ENCODE results near the gene BTK. TPM values are rescaled to one million over a fixed set of nuclear protein-coding genes. Genes with fewer than 3 reads are reported as not detected.

Gene BTK
- total RNA-seq, 2 experiments from 2014 or later: 133 to 140 TPM

GRCh38 chrX:101349193-101349562, 36.8 kb downstream of the BTK start:
- H3K9me2 ChIP-seq (ENCODE audit: insufficient read depth, low read length): no peaks in the 10 kb centered on the region
- H3K79me2 ChIP-seq (ENCODE audit: insufficient read depth, low read depth, low read length): peaks cover 44% of the 10 kb centered on the region
- peak overlapping the region; percentile 99 for H3K4me3 ChIP-seq (ENCODE audit: low read depth, low read length, poor library complexity, severe bottlenecking)
- peak overlapping the region; percentile 70; the same call in 1 of the 2 replicates for H2AFZ ChIP-seq (ENCODE audit: low read length)
- BruUV-seq (replicated peaks): no TSS peak
- POLR2A ChIA-PET: interaction anchor here (0.7 to 3.2 kb wide), 8 partner anchors 9 to 41 kb away, joined by 3 to 15 read pairs (median 5); partner anchors contain the start of genes BTK and RPL36A
- DNase-seq (ENCODE audit: low spot score): no peak
- CTCF ChIA-PET (ENCODE audit: unreplicated experiment): no interaction called here
- TF ChIP-seq CTCF (conservative IDR thresholded peaks at IDR 0.05; ENCODE audit: low read length): no peak
- no peak for TF ChIP-seq EZH2phosphoT487 (IDR thresholded peaks at IDR 0.05; ENCODE audit: borderline replicate concordance, low read depth, low read length)
- peaks cover 78% of the 10 kb centered on the region for H3K36me3 ChIP-seq (ENCODE audit: insufficient read depth, low read length)
- H3K4me2 ChIP-seq (ENCODE audit: low read length): peak overlapping the region; percentile 75
- no peaks in the 10 kb centered on the region for H3K9me3 ChIP-seq (ENCODE audit: low read length)
- intact Hi-C loops (cut with micrococcal nuclease; ENCODE audit: unreplicated experiment): loop anchor here (2.0 to 5.0 kb wide), 2 partner anchors 42 to 58 kb away; partner anchors contain the start of genes GLA, HNRNPH2 and RPL36A
- H3K27ac ChIP-seq (ENCODE audit: low read depth, low read length, poor library complexity, severe bottlenecking): peak overlapping the region; percentile 59
- H4K20me1 ChIP-seq (ENCODE audit: insufficient read depth, low read length): peaks cover 8% of the 10 kb centered on the region; the same call in 1 of the 2 replicates
- H3K4me1 ChIP-seq (ENCODE audit: insufficient read depth, low read length, poor library complexity, severe bottlenecking): peaks cover 24% of the 10 kb centered on the region

GRCh38 chrX:101348452-101349192, 37.4 kb downstream of the BTK start, which contains the start of gene TIMM8A:
TIMM8A (minus strand) TSS chrX:101348742; CDS start chrX:101348664, 78 bp downstream.
- Histone ChIP-seq H4K20me1 (ENCODE audit: insufficient read depth, low read length) (peaks cover 8% of the 10 kb centered on the region; the same call in 1 of the 2 replicates), H3K27ac (ENCODE audit: low read depth, low read length, poor library complexity, severe bottlenecking) (peak within 1 kb of the TSS; percentile 59), H3K9me2 (ENCODE audit: insufficient read depth, low read length) (no peaks in the 10 kb centered on the region), H3K36me3 (ENCODE audit: insufficient read depth, low read length) (peaks cover 77% of the 10 kb centered on the region), H3K4me1 (ENCODE audit: insufficient read depth, low read length, poor library complexity, severe bottlenecking) (peaks cover 24% of the 10 kb centered on the region), H3K4me3 (ENCODE audit: low read depth, low read length, poor library complexity, severe bottlenecking) (peak within 1 kb of the TSS; percentile 99), H2AFZ (ENCODE audit: low read length) (peak within 1 kb of the TSS; percentile 70; the same call in 1 of the 2 replicates), H3K4me2 (ENCODE audit: low read length) (peak within 1 kb of the TSS; percentile 75), H3K9me3 (ENCODE audit: low read length) (no peaks in the 10 kb centered on the region), H3K79me2 (ENCODE audit: insufficient read depth, low read depth, low read length) (peaks cover 46% of the 10 kb centered on the region)
- no peak for TF ChIP-seq EZH2phosphoT487 (IDR thresholded peaks at IDR 0.05; ENCODE audit: borderline replicate concordance, low read depth, low read length)
- TF ChIP-seq CTCF (conservative IDR thresholded peaks at IDR 0.05; ENCODE audit: low read length): no peak
- BruUV-seq (replicated peaks): TSS peak; percentile 85
- peak; percentile 84 for DNase-seq (ENCODE audit: low spot score)
- CTCF ChIA-PET (ENCODE audit: unreplicated experiment): no interaction called here
- intact Hi-C loops (cut with micrococcal nuclease; ENCODE audit: unreplicated experiment): loop anchor here (2.0 to 5.0 kb wide), 2 partner anchors 42 to 59 kb away; partner anchors contain the start of genes GLA, HNRNPH2 and RPL36A
- POLR2A ChIA-PET: interaction anchor here (0.6 to 3.2 kb wide), 9 partner anchors 10 to 454 kb away, joined by 3 to 15 read pairs (median 6); partner anchors contain the start of genes BTK and RPL36A
